PFSK-1 (cell line): ENCODE results near the gene TNFSF12.

Experiments used
- POLR2AphosphoS5 ChIP-seq: IDR thresholded peaks from 2 replicates; pipeline ENCODE4 v1.6.1; 2012; ENCODE audit warnings: low read depth, mild to moderate bottlenecking, control low read depth, low read length, moderate library complexity
- SIN3A ChIP-seq: IDR thresholded peaks from 2 replicates; pipeline ENCODE4 v1.6.1; 2012; ENCODE audit warnings: mild to moderate bottlenecking, low read length, moderate library complexity, borderline replicate concordance; ENCODE audit not compliant: insufficient read depth
- TAF1 ChIP-seq: IDR thresholded peaks from 2 replicates; pipeline ENCODE4 v1.6.1; 2012; ENCODE audit warnings: low read length, control low read depth, borderline replicate concordance; ENCODE audit not compliant: insufficient read depth

- TF ChIP-seq TAF1 (no peak), SIN3A (no peak), POLR2AphosphoS5 (peak; percentile 45; the same call in 1 of the 2 replicates)
These were observed 12.8 kb downstream of the TNFSF12 start, which contains the start of gene SENP3 for GRCh38 chr17:7561589-7562207.
